ENCODE data around the gene ITGAL. TPM values are rescaled to one million over a fixed set of nuclear protein-coding genes. Genes with fewer than 3 reads are reported as not detected.

ITGAL gene
- total and polyA plus RNA-seq, 2 of the 13 experiments (the other 11 are each of a cell fraction or from before 2014, with no cell fraction given) = 0.86 to 1.2 TPM

GRCh38 chr16:30472328-30472942, at the start of gene ITGAL (continued):
- TF ChIP-seq FOXJ3 (CRISPR knock-in tag; IDR thresholded peaks at IDR 0.05; ENCODE audit: borderline replicate concordance) (no peak), ZNF878 (CRISPR knock-in tag; IDR thresholded peaks at IDR 0.05) (no peak), ZNF672 (CRISPR knock-in tag; IDR thresholded peaks at IDR 0.05) (no peak), ZFP36L1 (CRISPR knock-in tag; IDR thresholded peaks at IDR 0.05) (no peak), CBX5 (CRISPR knock-in tag; IDR thresholded peaks at IDR 0.05; ENCODE audit: borderline replicate concordance) (0 out of 2 replicates have a peak, but pooled peaks have one; percentile 55), ZNF281 (CRISPR knock-in tag; IDR thresholded peaks at IDR 0.05; ENCODE audit: borderline replicate concordance) (no peak), ZFP36 (IDR thresholded peaks at IDR 0.05; ENCODE audit: borderline replicate concordance, low read depth, low read length, partially characterized antibody) (no peak), SMARCC2 (IDR thresholded peaks at IDR 0.05) (no peak), SIX1 (CRISPR knock-in tag; IDR thresholded peaks at IDR 0.05; ENCODE audit: borderline replicate concordance) (no peak), GLMP (CRISPR knock-in tag; IDR thresholded peaks at IDR 0.05; ENCODE audit: borderline replicate concordance) (no peak), ZC3H13 (CRISPR knock-in tag; IDR thresholded peaks at IDR 0.05) (no peak), TBX2 (CRISPR knock-in tag; IDR thresholded peaks at IDR 0.05; ENCODE audit: borderline replicate concordance) (peak; percentile 62; the same call in 1 of the 2 replicates), SP5 (CRISPR knock-in tag; IDR thresholded peaks at IDR 0.05; ENCODE audit: borderline replicate concordance, low read depth) (no peak), SALL1 (CRISPR knock-in tag; IDR thresholded peaks at IDR 0.05) (peak; percentile 38; the same call in 1 of the 2 replicates), PITX1 (CRISPR knock-in tag; IDR thresholded peaks at IDR 0.05) (no peak), CSRNP1 (CRISPR knock-in tag; IDR thresholded peaks at IDR 0.05) (no peak), KAT2B (IDR thresholded peaks at IDR 0.05; ENCODE audit: borderline replicate concordance, low read depth, low read length) (no peak), NFIC (IDR thresholded peaks at IDR 0.05; ENCODE audit: low read length) (no peak), TCF7 (IDR thresholded peaks at IDR 0.05; ENCODE audit: low read depth) (no peak), ZMYM3 (CRISPR knock-in tag; IDR thresholded peaks at IDR 0.05) (peak; percentile 94), ZNF713 (CRISPR knock-in tag; IDR thresholded peaks at IDR 0.05) (no peak), ZNF788 (CRISPR knock-in tag; IDR thresholded peaks at IDR 0.05; ENCODE audit: borderline replicate concordance) (peak; percentile 41; the same call in 1 of the 2 replicates), PHB2 (IDR thresholded peaks at IDR 0.05; ENCODE audit: partially characterized antibody) (no peak)
- TF ChIP-seq, protein P1, sequence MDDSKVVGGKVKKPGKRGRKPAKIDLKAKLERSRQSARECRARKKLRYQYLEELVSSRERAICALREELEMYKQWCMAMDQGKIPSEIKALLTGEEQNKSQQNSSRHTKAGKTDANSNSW (CRISPR knock-in tag; IDR thresholded peaks at IDR 0.05; ENCODE audit: borderline replicate concordance) = no peak
- TF ChIP-seq, protein P2, sequence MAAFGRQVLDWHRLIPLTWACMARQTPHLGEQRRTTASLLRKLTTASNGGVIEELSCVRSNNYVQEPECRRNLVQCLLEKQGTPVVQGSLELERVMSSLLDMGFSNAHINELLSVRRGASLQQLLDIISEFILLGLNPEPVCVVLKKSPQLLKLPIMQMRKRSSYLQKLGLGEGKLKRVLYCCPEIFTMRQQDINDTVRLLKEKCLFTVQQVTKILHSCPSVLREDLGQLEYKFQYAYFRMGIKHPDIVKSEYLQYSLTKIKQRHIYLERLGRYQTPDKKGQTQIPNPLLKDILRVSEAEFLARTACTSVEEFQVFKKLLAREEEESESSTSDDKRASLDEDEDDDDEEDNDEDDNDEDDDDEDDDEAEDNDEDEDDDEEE (CRISPR knock-in tag; IDR thresholded peaks at IDR 0.05) = no peak
